Inflammatory macrophage (primary cell): ENCODE data around the gene ZNF835.
"Not testable (repeated sequence)": the region's sequence is repeated elsewhere in the genome, so short reads cannot be mapped to it uniquely, and the experiment has no call there.

ENCODE experiments used
- DNase-seq, 2 donors: peaks; one replicate each; pipeline ENCODE4 v3.0.0-alpha.2; 2020 to 2022
- total RNA-seq, 18 experiments: gene quantifications; one replicate each; lab custom pipeline; 2026; ENCODE audit warnings: mixed read lengths in 6 of 18, inconsistent platforms in 2 of 18; lab: John Stamatoyannopoulos, UW

The ZNF835 gene
- total RNA-seq = 0 to 2.5 (median 0.96) reads per million in 18 experiments

DNA sequence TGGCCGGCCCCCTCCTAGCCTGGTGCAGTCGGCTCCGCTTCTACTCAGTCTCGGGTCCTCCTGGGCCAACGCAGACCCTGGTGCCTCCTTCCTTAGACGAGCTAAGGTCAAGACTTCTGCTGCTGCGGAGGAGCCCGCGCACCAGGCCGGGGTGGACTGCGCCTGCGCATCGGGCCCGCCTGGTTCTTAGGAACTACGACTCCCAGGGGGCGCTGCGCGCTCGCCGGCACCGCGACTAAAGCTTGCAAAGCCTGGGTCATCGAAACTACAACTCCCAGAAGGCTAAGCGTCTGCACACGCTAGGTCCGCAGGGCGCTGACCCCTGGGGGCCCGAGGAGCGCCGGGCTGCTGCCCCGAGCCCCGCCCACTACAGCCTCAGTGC lies at the start of gene ZNF835:
TSS of gene ZNF835 (minus strand) at position 145 of the 382 bp plus-strand sequence. CDS start 6,559 bp downstream, outside the sequence.
- peak; percentile 86 to 93 for DNase-seq

- no peak for DNase-seq
Observed at GRCh38 chr19:56720281-56720680, 48.7 kb upstream of the ZNF835 start.

DNA sequence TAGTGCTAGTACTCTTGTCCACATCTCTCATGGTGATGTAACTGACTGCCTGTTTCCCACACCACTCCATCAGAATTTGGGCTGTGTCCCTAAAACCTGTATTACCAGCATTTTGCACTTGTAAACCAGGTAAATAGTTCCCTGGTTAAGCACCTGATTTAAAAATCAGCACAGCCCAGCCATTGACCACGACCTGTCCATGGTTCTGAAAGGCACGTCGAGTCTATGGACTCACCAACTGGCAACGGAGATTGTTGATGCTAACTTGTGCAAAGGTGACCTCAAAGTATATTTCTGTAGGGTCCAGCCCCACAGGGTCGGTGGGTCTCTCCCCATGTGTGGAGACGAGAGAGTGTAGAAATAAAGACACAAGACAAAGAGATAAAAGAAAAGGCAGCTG lies 46.7 kb upstream of the ZNF835 start:
- DNase-seq = no peak

GRCh38 chr19:56712611-56713276 lies 41.2 kb upstream of the ZNF835 start:
- no peak for DNase-seq

- no peak for DNase-seq
Observed at GRCh38 chr19:56710437-56710836, 38.9 kb upstream of the ZNF835 start.

GRCh38 chr19:56707821-56708220 lies 36.3 kb upstream of the ZNF835 start:
- no peak for DNase-seq

DNA sequence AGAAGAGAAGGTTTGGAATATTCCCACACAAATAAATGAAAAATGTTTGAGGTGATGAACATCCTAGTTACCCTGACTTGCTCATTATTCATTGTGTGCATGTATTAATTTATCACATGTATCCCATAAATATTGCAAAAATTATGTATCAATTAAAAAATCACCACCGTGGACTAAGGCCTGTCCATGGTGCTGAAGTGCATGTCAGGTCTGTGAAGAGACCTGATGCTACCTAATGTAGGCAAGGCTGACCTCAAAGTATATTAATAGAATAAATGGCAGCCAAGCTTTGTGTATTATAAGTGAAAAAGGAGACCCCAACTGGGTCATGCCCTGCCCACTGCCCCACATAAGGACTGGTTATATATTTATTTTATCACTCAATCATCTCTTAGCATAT lies 34.4 kb upstream of the ZNF835 start:
- DNase-seq = no peak

DNA sequence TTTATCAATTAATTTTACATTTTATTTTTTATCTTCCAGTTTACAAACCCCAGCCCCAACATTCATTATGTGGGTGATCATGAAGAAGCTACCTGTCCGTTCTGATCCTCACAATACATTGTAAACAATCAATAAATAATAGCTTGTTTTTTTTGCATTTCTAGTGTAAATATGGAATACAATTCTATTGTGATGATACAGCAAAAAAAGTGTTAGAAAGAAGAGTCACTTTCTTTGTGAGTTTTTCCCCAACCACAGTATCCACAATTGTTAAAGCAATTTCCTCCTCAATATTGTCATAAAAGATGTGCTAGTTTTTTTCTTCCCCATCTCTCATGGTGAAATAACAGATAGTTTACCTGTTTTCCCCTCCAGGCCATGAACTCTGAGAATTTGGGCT lies 30.3 kb upstream of the ZNF835 start:
- DNase-seq = no peak

- DNase-seq = no peak
Observed at GRCh38 chr19:56699552-56699951, 28.0 kb upstream of the ZNF835 start.

- no peak for DNase-seq
Observed at GRCh38 chr19:56692206-56692895, 20.8 kb upstream of the ZNF835 start.

- no peak for DNase-seq
Observed at GRCh38 chr19:56690670-56691069, 19.1 kb upstream of the ZNF835 start.

GRCh38 chr19:56689198-56689597 lies 17.6 kb upstream of the ZNF835 start:
- DNase-seq = no peak

GRCh38 chr19:56687031-56687430 lies 15.5 kb upstream of the ZNF835 start:
- DNase-seq = no peak

GRCh38 chr19:56683116-56683515 lies 11.6 kb upstream of the ZNF835 start:
- DNase-seq = no peak

- DNase-seq = no peak
Observed at GRCh38 chr19:56681702-56682101, 10.1 kb upstream of the ZNF835 start.

GRCh38 chr19:56678205-56678604 lies 6.6 kb upstream of the ZNF835 start:
- DNase-seq = no peak

GRCh38 chr19:56672610-56673009 lies 1.1 kb upstream of the ZNF835 start:
- not testable (repeated sequence) for DNase-seq

DNA sequence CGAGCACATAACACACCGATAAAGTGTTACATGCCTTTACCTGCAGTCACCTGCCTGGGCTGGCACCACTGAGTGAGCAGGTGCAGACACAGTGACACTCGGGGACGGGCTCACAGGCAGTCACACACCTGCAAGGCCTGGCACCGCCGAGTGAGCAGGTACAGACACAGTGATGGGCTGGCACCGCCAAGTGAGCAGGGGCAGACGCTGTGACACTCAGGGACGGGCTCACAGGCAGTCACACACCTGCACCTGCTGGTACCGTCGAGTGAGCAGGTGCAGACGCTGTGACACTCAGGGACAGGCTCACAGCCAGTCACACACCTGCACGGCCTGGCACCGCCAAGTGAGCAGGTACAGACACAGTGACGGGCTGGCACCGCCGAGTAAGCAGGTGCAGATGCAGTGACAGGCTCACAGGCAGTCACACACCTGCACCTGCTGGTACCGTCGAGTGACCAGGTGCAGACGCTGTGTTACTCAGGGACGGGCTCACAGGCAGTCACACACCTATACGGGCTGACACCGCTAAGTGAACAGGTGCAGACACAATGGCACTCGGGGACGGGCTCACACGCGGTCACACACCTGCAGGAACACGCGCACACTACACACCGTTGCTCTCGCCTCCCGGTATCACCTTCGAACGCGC lies 470 bp downstream of the ZNF835 start:
- DNase-seq = no peak

- no peak for DNase-seq
Observed at GRCh38 chr19:56670401-56670960, 1.1 kb downstream of the ZNF835 start.

DNA sequence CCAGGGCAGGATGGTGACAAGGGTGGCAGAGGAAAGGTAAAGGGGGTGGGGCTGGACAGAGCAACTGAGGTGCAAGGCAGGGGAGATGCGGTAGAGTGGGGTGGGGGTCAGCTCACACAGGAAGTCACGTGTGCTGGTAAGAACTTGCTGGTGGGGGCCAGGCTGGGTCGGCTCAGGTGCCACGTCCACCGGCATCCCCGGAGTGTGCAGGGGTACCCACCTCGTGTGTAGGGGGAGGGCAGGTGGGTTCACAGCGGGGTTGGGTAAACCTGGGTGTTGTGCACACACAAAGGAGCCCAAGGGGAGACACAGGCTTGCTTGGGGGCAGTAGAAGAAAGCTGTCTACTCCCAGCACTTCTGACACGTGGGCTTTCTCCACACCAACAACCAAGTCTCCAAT lies 2.9 kb downstream of the ZNF835 start:
- DNase-seq = no peak

- DNase-seq = no peak
Observed at GRCh38 chr19:56667311-56667870, 4.2 kb downstream of the ZNF835 start.

DNA sequence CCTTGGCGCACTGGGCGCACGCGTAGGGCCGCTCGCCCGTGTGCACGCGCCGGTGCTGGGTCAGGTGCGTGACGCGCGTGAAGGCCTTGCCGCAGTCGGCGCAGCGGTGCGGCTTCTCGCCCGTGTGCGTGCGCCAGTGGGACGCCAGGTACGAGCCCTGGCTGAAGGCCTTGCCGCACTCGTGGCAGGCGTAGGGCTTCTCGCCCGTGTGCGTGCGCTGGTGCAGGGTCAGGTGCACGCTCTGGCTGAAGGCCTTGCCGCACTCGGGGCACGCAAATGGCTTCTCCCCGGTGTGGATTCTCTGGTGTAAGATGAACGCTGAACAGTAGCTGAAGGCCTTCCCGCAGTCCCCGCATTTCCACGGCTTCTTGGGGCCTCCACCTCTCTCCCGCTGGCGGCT lies 7.0 kb downstream of the ZNF835 start:
- DNase-seq = no peak

GRCh38 chr19:56663931-56664500 lies 7.5 kb downstream of the ZNF835 start:
- no peak for DNase-seq
